GM10248 (cell line): Measurements from ENCODE around the gene STIM2.

Experiments
- CTCF ChIA-PET: fragments of 300-600 bp; sonication (Branson Sonifier 250); formaldehyde crosslinking; extraction: SDS; loops from one replicate; lab custom pipeline; 2021; ENCODE audit warnings: antibody characterized with exemption; lab: Yijun Ruan, JAX
- POLR2A ChIA-PET: fragments of 350-650 bp; sonication (Branson Sonifier 250); formaldehyde crosslinking; extraction: SDS; loops from one replicate; lab custom pipeline; 2020; ENCODE audit warnings: antibody characterized with exemption; lab: Yijun Ruan, JAX
- DNase-seq: peaks from one replicate; pipeline ENCODE4 v3.0.0; 2012; ENCODE audit errors: extremely low spot score
- TF ChIP-seq, protein P1 (sequence below): IDR thresholded peaks from 2 replicates; pipeline ENCODE4 v1.5.1; 2012; ENCODE audit warnings: mild to moderate bottlenecking, low read depth; ENCODE audit errors: extremely low read depth, missing control alignments, control extremely low read depth

Gene STIM2

DNA sequence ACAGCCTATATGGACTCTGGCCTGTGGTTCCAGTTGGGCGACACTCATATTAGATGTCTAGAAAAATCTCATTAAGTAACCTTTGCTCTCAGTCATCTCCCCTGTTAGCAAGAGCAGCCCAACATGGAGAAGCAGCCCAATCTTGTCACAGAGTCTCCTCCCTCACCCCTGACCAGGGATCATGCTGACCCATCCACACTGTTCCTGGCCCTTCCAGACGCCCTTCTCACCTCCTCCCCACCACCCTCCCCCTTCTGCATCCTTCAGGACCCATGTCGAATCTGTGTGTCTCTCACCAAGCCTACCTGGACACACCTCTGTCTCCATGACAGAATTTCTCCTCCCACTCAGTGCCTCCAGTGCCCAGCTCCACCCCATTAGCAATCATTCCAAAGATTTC, 190.1 kb downstream of the STIM2 start:
- ChIA-PET POLR2A (no interaction called here), CTCF (no interaction called here)
- DNase-seq: no peak
- TF ChIP-seq, protein P1, sequence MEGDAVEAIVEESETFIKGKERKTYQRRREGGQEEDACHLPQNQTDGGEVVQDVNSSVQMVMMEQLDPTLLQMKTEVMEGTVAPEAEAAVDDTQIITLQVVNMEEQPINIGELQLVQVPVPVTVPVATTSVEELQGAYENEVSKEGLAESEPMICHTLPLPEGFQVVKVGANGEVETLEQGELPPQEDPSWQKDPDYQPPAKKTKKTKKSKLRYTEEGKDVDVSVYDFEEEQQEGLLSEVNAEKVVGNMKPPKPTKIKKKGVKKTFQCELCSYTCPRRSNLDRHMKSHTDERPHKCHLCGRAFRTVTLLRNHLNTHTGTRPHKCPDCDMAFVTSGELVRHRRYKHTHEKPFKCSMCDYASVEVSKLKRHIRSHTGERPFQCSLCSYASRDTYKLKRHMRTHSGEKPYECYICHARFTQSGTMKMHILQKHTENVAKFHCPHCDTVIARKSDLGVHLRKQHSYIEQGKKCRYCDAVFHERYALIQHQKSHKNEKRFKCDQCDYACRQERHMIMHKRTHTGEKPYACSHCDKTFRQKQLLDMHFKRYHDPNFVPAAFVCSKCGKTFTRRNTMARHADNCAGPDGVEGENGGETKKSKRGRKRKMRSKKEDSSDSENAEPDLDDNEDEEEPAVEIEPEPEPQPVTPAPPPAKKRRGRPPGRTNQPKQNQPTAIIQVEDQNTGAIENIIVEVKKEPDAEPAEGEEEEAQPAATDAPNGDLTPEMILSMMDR: no peak

DNA sequence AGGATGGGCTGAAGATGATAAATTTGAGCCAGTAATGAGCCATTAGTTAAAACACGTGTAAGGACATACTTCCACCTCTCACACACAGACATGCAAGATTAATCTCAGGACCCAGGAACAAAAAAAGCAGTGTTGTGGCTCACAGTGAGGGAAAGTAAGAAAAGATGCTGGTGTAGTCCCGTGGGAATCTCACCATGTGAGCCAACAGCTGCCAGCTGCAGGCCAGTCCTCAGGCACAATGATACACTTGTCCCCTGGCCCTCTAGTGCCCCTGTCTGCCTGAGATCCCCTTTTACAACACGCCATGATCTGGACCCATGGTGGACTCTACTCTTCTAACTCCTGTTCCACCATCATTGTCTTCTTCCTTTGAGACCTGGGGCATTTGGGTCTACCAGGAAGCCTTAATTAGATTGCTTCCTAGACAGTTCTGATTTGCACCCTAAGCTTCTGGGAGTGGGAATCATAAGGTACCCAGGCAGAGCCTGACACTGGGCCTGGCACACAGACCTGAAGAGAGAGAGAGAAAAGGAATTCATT, 194.7 kb downstream of the STIM2 start:
- TF ChIP-seq, protein P1: no peak
- DNase-seq: no peak
- ChIA-PET POLR2A (no interaction called here), CTCF (interaction anchor here (1.2 to 1.8 kb wide), 2 partner anchors 12 to 26 kb away, joined by 3 to 6 read pairs; no protein-coding TSS in a partner anchor)

DNA sequence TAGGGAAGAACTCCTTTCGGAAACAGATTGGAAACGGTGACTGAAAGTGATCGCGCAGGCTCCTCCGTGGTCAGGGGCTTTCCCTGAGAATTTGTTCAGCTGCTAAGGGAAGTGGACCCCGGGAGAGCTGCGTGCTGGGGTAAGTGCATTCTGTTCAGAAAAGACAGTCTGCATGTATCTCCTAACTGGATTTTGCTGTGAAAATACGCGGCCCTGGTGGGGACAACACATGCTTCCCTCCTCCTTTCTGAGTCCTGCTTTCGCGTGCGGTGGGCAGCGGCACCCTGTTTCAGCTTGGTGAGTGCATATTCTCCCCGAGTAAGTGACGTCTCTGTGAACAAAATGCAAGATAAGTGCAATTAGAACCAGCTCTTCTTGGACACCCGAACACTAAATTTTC, 195.6 kb downstream of the STIM2 start:
- TF ChIP-seq, protein P1: no peak
- DNase-seq: no peak
- CTCF ChIA-PET: interaction anchor here (1.2 to 3.5 kb wide), 2 partner anchors 8 to 11 kb away, joined by 6 to 20 read pairs; no protein-coding TSS in a partner anchor
- POLR2A ChIA-PET: no interaction called here

DNA sequence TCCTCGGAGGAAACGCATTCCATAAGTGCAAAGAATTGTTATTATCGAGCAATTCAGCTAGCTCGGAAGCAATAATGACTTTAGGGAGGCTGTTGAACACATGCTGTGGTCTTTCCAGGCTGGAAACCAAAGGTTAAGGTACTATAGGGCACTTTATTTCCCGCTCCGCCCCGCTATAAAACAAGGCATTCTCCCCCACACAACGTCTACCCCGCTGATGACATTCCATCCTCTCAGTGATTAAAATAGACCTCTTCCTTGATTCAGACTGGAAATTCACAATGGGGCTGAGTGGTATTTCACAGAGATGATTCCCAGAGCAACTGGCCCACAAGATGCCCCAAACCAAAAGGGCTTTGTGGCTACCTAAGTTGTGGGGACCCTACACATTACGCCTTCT, 196.4 kb downstream of the STIM2 start:
- TF ChIP-seq, protein P1: no peak
- POLR2A ChIA-PET: no interaction called here
- CTCF ChIA-PET: interaction anchor here (3.5 kb wide), 1 partner anchor 8 kb away, joined by 20 read pairs; no protein-coding TSS in a partner anchor
- no peak for DNase-seq

DNA sequence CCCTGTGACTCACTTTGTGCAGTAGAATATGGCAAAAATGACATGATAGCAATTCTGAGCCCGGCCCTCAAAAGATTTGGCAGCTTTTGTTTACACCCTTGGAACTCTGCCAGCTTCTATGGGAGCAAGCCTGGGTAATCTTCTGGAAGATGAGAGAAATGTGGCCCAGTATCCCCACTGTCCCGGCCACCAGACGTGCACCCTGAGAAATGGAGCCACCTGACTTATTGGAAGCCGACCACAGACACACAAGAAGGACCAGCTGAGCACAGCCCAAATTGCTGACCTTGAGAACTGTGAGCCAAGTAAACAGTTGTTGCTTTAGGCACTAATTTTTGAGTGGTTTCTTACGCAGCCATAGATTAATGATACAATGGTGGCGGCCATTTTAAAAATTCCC, 197.0 kb downstream of the STIM2 start:
- POLR2A ChIA-PET: no interaction called here
- TF ChIP-seq, protein P1: no peak
- CTCF ChIA-PET: interaction anchor here (3.5 kb wide), 1 partner anchor 9 kb away, joined by 20 read pairs; no protein-coding TSS in a partner anchor
- no peak for DNase-seq

DNA sequence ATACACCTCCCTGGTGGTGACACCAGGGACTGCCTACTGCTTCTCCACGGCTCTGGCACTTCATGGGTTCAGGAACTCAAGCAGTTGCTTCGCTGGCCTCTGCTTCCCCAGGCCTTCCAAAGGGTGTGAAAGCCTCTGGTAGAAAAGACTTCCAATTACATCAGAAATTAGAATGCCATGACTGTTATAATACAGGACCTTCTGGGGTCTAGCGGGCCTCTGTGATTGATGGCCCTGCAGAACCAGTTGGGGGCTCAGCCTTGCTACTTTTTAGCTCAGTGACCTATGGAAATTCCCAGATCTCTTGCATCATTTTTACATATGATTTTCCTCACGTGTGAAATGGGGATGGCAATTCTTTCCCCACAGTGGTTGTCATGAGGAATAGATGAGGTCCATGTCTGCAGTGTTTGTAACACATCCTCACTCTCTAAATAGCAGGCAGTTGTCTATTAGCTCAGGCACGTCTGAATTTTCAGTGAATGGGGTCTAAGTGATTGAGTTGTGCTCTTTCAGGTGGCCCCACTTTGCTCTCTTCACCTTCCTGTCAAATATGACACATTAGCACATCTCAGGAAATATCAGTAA, 198.3 kb downstream of the STIM2 start:
- ChIA-PET POLR2A (no interaction called here), CTCF (interaction anchor here (3.5 kb wide), 1 partner anchor 10 kb away, joined by 20 read pairs; no protein-coding TSS in a partner anchor)
- DNase-seq: no peak
- TF ChIP-seq, protein P1: no peak
